Brain microvascular endothelial cell (primary cell): ENCODE measurements around the gene TMC1.

Experiments used
- DNase-seq: peaks from one replicate; pipeline ENCODE4 v3.0.0-alpha.2; 2020
- H3K27ac ChIP-seq: fragments of 250-450 bp; sonication (Bioruptor Pico); 2 replicates; pipeline ENCODE4 v1.5.1; 2020; ENCODE audit warnings: mild to moderate bottlenecking, moderate library complexity
- H3K27me3 ChIP-seq: fragments of 250-450 bp; sonication (Bioruptor Pico); replicated peaks from 2 replicates; pipeline ENCODE4 v1.5.1; 2020; ENCODE audit warnings: mild to moderate bottlenecking
- H3K36me3 ChIP-seq: fragments of 250-450 bp; sonication (Bioruptor Pico); replicated peaks from 2 replicates; pipeline ENCODE4 v1.5.1; 2020; ENCODE audit warnings: mild to moderate bottlenecking
- H3K4me3 ChIP-seq: 2 replicates; pipeline ENCODE4 v1.5.1; 2011; ENCODE audit warnings: low read depth, mild to moderate bottlenecking, control low read depth, low read length, moderate library complexity
- CTCF ChIP-seq: IDR thresholded peaks from 2 replicates; pipeline ENCODE4 v1.5.1; 2011; ENCODE audit warnings: low read depth, mild to moderate bottlenecking, moderate library complexity, low read length, control low read depth, inconsistent platforms; ENCODE audit errors: missing control alignments
- in situ Hi-C: cut with HindIII; loops from 2 replicates; pipeline ENCODE4 v1.10.0; 2017; ENCODE audit warnings: low sequenced_read_pairs, low pct_ligation_motif_present

The TMC1 gene

GRCh38 chr9:72661401-72662135 is 140.2 kb downstream of the TMC1 start:
- Histone ChIP-seq H3K27me3 (no peaks in the 10 kb centered on the region), H3K27ac (no peak overlapping the region), H3K36me3 (no peaks in the 10 kb centered on the region), H3K4me3 (no peak overlapping the region)
- in situ Hi-C loops = no loop called here
- peak; percentile 15 for DNase-seq
- TF ChIP-seq CTCF = no peak

- no peak for TF ChIP-seq CTCF
- Histone ChIP-seq H3K4me3 (no peak overlapping the region), H3K27ac (no peak overlapping the region), H3K27me3 (no peaks in the 10 kb centered on the region), H3K36me3 (no peaks in the 10 kb centered on the region)
- no peak for DNase-seq
- in situ Hi-C loops = no loop called here
These were observed 144.0 kb downstream of the TMC1 start for GRCh38 chr9:72665421-72665820.

- H3K4me3 ChIP-seq = no peak overlapping the region
- TF ChIP-seq CTCF = no peak
- no peaks in the 10 kb centered on the region for H3K36me3 ChIP-seq
- DNase-seq = no peak
- H3K27me3 ChIP-seq = no peaks in the 10 kb centered on the region
- in situ Hi-C loops = no loop called here
- no peak overlapping the region for H3K27ac ChIP-seq
These were observed 145.8 kb downstream of the TMC1 start for GRCh38 chr9:72667181-72667580.

- in situ Hi-C loops = no loop called here
- H3K4me3 ChIP-seq = no peak overlapping the region
- H3K27ac ChIP-seq = no peak overlapping the region
- no peaks in the 10 kb centered on the region for H3K27me3 ChIP-seq
- no peak for TF ChIP-seq CTCF
- no peak for DNase-seq
- no peaks in the 10 kb centered on the region for H3K36me3 ChIP-seq
These were observed 153.6 kb downstream of the TMC1 start for GRCh38 chr9:72674961-72675360.

GRCh38 chr9:72675586-72675985 is 154.2 kb downstream of the TMC1 start:
- no peak for DNase-seq
- no peaks in the 10 kb centered on the region for H3K36me3 ChIP-seq
- H3K4me3 ChIP-seq = no peak overlapping the region
- H3K27me3 ChIP-seq = no peaks in the 10 kb centered on the region
- in situ Hi-C loops = no loop called here
- H3K27ac ChIP-seq = no peak overlapping the region
- no peak for TF ChIP-seq CTCF
